ENCODE data around the gene GRAMD1A. TPM values are rescaled to one million over a fixed set of nuclear protein-coding genes. Genes with fewer than 3 reads are reported as not detected.

Gene GRAMD1A
- total and polyA plus RNA-seq, 9 donors = 44.5 to 93.7 (median 71.6) TPM

GRCh38 chr19:35015954-35016351 is 15.8 kb downstream of the GRAMD1A start:
- Histone ChIP-seq H3K9me3 (no peaks in the 10 kb centered on the region), H3K4me1 (ENCODE audit: insufficient read depth) (no peaks in the 10 kb centered on the region), H3K27ac (no peak overlapping the region), H3K27me3 (no peaks in the 10 kb centered on the region), H3K4me3 (no peak overlapping the region), H3K36me3 (peaks cover 4% of the 10 kb centered on the region)
- no peak for DNase-seq
- 91 to 93% (median 93%) methylated on average over 6 of the region's 6 CpGs for WGBS, 3 donors
- intact Hi-C loops (cut with DNase I) = no loop called here
- no peak for TF ChIP-seq POLR2A (IDR thresholded peaks at IDR 0.05)
- no peak for TF ChIP-seq EP300 (IDR thresholded peaks at IDR 0.05)
- TF ChIP-seq, protein P1, sequence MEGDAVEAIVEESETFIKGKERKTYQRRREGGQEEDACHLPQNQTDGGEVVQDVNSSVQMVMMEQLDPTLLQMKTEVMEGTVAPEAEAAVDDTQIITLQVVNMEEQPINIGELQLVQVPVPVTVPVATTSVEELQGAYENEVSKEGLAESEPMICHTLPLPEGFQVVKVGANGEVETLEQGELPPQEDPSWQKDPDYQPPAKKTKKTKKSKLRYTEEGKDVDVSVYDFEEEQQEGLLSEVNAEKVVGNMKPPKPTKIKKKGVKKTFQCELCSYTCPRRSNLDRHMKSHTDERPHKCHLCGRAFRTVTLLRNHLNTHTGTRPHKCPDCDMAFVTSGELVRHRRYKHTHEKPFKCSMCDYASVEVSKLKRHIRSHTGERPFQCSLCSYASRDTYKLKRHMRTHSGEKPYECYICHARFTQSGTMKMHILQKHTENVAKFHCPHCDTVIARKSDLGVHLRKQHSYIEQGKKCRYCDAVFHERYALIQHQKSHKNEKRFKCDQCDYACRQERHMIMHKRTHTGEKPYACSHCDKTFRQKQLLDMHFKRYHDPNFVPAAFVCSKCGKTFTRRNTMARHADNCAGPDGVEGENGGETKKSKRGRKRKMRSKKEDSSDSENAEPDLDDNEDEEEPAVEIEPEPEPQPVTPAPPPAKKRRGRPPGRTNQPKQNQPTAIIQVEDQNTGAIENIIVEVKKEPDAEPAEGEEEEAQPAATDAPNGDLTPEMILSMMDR (IDR thresholded peaks at IDR 0.05) = no peak

- TF ChIP-seq POLR2A (IDR thresholded peaks at IDR 0.05) (no peak), EP300 (IDR thresholded peaks at IDR 0.05) (no peak)
- TF ChIP-seq, protein P1 (IDR thresholded peaks at IDR 0.05) = no peak
- Histone ChIP-seq H3K9me3 (no peaks in the 10 kb centered on the region), H3K4me1 (ENCODE audit: insufficient read depth) (no peaks in the 10 kb centered on the region), H3K27ac (no peak overlapping the region), H3K27me3 (no peaks in the 10 kb centered on the region), H3K4me3 (no peak overlapping the region), H3K36me3 (peaks cover 4% of the 10 kb centered on the region)
- no peak for DNase-seq
- WGBS, 3 donors = 78 to 89% (median 88%) methylated on average over 3 of the region's 3 CpGs
- intact Hi-C loops (cut with DNase I) = no loop called here
Measured at GRCh38 chr19:35017507-35017906, 17.4 kb downstream of the GRAMD1A start.

DNA sequence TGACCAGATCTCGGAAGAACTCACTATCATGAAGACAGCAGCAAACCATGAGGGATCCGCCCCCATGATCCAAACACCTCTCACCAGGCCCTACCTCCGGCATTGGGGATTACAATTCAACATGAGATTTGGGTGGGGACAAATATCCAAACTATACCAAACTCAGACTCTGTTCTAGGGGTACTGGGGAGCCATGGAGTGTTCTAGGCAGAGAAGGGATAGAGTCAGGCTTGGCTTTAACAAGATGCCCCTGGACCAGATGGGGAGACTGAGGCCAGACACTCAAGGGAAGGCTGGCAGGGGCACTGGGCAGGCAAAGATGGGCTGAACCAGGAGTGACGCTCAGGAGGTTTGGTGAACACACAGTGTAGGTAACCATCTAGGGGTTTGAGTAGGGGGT is 18.3 kb downstream of the GRAMD1A start:
- WGBS, 3 donors = 88 to 96% (median 94%) methylated on average over 4 of the region's 4 CpGs
- H3K4me1 ChIP-seq (ENCODE audit: insufficient read depth) = no peaks in the 10 kb centered on the region
- H3K36me3 ChIP-seq = peaks cover 4% of the 10 kb centered on the region
- H3K27ac ChIP-seq = no peak overlapping the region
- TF ChIP-seq POLR2A (IDR thresholded peaks at IDR 0.05) (no peak), EP300 (IDR thresholded peaks at IDR 0.05) (no peak)
- TF ChIP-seq, protein P1 (IDR thresholded peaks at IDR 0.05) = no peak
- H3K4me3 ChIP-seq = no peak overlapping the region
- DNase-seq = no peak
- intact Hi-C loops (cut with DNase I) = no loop called here
- no peaks in the 10 kb centered on the region for H3K27me3 ChIP-seq
- no peaks in the 10 kb centered on the region for H3K9me3 ChIP-seq

DNA sequence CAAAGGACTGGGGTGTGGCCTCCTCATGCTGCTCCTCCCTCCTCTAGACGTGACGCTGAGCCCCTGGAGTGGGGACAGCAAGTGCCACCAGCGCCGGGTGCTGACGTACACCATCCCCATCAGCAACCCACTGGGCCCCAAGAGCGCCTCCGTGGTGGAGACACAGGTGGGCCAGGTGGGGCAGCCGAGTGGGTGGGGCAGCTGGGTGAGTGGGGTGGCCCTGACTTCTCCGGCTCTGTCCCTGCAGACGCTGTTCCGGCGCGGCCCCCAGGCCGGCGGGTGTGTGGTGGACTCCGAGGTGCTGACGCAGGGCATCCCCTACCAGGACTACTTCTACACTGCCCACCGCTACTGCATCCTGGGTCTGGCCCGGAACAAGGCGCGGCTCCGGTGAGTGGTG is 19.0 kb downstream of the GRAMD1A start:
- intact Hi-C loops (cut with DNase I) = no loop called here

More for the DNA sequence above, 19.0 kb downstream of the GRAMD1A start:
- peaks cover 4% of the 10 kb centered on the region for H3K36me3 ChIP-seq
- no peaks in the 10 kb centered on the region for H3K9me3 ChIP-seq
- 87 to 90% (median 88%) methylated on average over 17 to 22 of the region's 22 CpGs for WGBS, 3 donors
- TF ChIP-seq, protein P1 (IDR thresholded peaks at IDR 0.05) = no peak
- TF ChIP-seq EP300 (IDR thresholded peaks at IDR 0.05) (no peak), POLR2A (IDR thresholded peaks at IDR 0.05) (no peak)
- DNase-seq = no peak
- H3K4me3 ChIP-seq = no peak overlapping the region
- H3K27ac ChIP-seq = no peak overlapping the region
- no peaks in the 10 kb centered on the region for H3K4me1 ChIP-seq (ENCODE audit: insufficient read depth)
- no peaks in the 10 kb centered on the region for H3K27me3 ChIP-seq
